ENCODE data around the gene AKAP13. TPM values are rescaled to one million over a fixed set of nuclear protein-coding genes. Genes with fewer than 3 reads are reported as not detected.

AKAP13 gene
- polyA plus RNA-seq, 1 of the 3 experiments (the other 2 are of a cell fraction), result 8.4 TPM

DNA sequence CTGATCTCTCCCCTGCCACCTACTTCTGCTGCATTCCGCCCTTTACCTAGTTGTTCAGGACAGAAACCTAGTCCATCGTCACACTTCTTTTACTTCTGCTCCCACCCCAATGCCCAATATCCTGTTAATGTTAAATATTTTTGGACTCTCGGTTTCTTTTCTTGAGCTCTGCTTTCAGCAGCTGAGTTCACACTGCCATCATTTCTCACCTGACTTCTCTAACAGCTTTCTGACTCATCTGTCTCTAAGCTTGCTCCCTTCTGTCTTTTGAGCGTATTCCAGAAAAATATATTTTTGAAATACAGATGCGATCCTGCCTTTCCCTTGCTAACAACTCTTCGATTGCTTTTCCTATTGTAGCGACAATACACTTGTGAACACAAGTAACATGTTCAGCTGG, 231.0 kb downstream of the AKAP13 start (continued):
- TF ChIP-seq, protein P1, sequence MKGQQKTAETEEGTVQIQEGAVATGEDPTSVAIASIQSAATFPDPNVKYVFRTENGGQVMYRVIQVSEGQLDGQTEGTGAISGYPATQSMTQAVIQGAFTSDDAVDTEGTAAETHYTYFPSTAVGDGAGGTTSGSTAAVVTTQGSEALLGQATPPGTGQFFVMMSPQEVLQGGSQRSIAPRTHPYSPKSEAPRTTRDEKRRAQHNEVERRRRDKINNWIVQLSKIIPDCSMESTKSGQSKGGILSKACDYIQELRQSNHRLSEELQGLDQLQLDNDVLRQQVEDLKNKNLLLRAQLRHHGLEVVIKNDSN (IDR thresholded peaks at IDR 0.05; ENCODE audit: borderline replicate concordance, low read depth), result no peak
- TF ChIP-seq EP300 (IDR thresholded peaks at IDR 0.05; ENCODE audit: borderline replicate concordance in 1 of 2, low read depth in 1 of 2, low read length in 1 of 2), result no peak

DNA sequence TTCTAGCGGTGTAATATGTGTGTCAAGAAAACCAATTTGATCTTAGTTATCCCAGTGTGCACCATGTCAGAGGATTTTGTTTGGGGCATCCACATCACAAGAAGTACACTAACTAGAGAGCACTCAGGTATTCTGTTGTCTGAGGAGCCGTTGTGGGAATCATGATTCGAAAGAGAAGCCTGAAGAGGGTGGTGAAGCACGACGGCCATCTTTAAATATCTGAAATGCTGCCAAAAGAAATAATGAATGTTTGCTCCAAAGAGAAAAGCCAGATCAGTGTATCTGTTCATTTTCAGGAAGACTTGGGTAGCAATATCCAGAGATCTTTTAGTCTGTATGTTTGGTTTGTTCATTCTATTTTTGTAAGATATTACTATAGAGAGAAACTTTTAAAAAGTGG, 233.7 kb downstream of the AKAP13 start:
- Histone ChIP-seq H3K79me2 (ENCODE audit: insufficient read depth) (peaks cover 10% of the 10 kb centered on the region), H3K9me3 (no peaks in the 10 kb centered on the region)
- CTCF ChIA-PET, result interaction anchor here (1.7 to 1.8 kb wide), 2 partner anchors 15 to 217 kb away, joined by 4 to 6 read pairs; no protein-coding TSS in a partner anchor
- no peak for TF ChIP-seq TAF1 (IDR thresholded peaks at IDR 0.05; ENCODE audit: borderline replicate concordance, low read depth, low read length)
- no peak for TF ChIP-seq JUND (IDR thresholded peaks at IDR 0.05)
- TF ChIP-seq, protein P2, sequence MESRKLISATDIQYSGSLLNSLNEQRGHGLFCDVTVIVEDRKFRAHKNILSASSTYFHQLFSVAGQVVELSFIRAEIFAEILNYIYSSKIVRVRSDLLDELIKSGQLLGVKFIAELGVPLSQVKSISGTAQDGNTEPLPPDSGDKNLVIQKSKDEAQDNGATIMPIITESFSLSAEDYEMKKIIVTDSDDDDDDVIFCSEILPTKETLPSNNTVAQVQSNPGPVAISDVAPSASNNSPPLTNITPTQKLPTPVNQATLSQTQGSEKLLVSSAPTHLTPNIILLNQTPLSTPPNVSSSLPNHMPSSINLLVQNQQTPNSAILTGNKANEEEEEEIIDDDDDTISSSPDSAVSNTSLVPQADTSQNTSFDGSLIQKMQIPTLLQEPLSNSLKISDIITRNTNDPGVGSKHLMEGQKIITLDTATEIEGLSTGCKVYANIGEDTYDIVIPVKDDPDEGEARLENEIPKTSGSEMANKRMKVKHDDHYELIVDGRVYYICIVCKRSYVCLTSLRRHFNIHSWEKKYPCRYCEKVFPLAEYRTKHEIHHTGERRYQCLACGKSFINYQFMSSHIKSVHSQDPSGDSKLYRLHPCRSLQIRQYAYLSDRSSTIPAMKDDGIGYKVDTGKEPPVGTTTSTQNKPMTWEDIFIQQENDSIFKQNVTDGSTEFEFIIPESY (IDR thresholded peaks at IDR 0.05; ENCODE audit: borderline replicate concordance, low read depth), result no peak
- TF ChIP-seq POLR2AphosphoS5 (IDR thresholded peaks at IDR 0.05; ENCODE audit: low read depth, low read length), result peak; percentile 50; the same call in 1 of the 2 replicates
- TF ChIP-seq EZH2phosphoT487 (IDR thresholded peaks at IDR 0.05; ENCODE audit: borderline replicate concordance, low read depth), result no peak
- TF ChIP-seq TEAD4 (IDR thresholded peaks at IDR 0.05; ENCODE audit: borderline replicate concordance, insufficient read depth), result peak; percentile 40; the same call in 1 of the 2 replicates
- no peak for TF ChIP-seq GATA2 (CRISPR knock-in tag; IDR thresholded peaks at IDR 0.05)
- no peak for TF ChIP-seq RAD21 (IDR thresholded peaks at IDR 0.05; ENCODE audit: low read length)
- TF ChIP-seq, protein P3, sequence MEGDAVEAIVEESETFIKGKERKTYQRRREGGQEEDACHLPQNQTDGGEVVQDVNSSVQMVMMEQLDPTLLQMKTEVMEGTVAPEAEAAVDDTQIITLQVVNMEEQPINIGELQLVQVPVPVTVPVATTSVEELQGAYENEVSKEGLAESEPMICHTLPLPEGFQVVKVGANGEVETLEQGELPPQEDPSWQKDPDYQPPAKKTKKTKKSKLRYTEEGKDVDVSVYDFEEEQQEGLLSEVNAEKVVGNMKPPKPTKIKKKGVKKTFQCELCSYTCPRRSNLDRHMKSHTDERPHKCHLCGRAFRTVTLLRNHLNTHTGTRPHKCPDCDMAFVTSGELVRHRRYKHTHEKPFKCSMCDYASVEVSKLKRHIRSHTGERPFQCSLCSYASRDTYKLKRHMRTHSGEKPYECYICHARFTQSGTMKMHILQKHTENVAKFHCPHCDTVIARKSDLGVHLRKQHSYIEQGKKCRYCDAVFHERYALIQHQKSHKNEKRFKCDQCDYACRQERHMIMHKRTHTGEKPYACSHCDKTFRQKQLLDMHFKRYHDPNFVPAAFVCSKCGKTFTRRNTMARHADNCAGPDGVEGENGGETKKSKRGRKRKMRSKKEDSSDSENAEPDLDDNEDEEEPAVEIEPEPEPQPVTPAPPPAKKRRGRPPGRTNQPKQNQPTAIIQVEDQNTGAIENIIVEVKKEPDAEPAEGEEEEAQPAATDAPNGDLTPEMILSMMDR (IDR thresholded peaks at IDR 0.05), result no peak
- TF ChIP-seq REST (IDR thresholded peaks at IDR 0.05; ENCODE audit: low read depth, low read length), result no peak
- no peak for TF ChIP-seq SIN3A (IDR thresholded peaks at IDR 0.05; ENCODE audit: borderline replicate concordance, low read depth, low read length)
- no peak for TF ChIP-seq RXRA (IDR thresholded peaks at IDR 0.05; ENCODE audit: borderline replicate concordance, low read depth)
- no peak for TF ChIP-seq MXI1 (IDR thresholded peaks at IDR 0.05; ENCODE audit: low read depth, low read length)
- TF ChIP-seq NFIC (IDR thresholded peaks at IDR 0.05; ENCODE audit: borderline replicate concordance), result peak; percentile 81
- no peak for TF ChIP-seq ELF1 (IDR thresholded peaks at IDR 0.05)
- TF ChIP-seq NRF1 (IDR thresholded peaks at IDR 0.05; ENCODE audit: low read depth, low read length), result no peak
- TF ChIP-seq FOSL2 (IDR thresholded peaks at IDR 0.05; ENCODE audit: borderline replicate concordance, low read depth), result no peak
- peak; percentile 34; the same call in 1 of the 2 replicates for TF ChIP-seq MEF2A (IDR thresholded peaks at IDR 0.05; ENCODE audit: borderline replicate concordance, low read depth)
- no peak for TF ChIP-seq CHD2 (IDR thresholded peaks at IDR 0.05; ENCODE audit: low read length, partially characterized antibody)
- no peak for TF ChIP-seq RFX5 (IDR thresholded peaks at IDR 0.05; ENCODE audit: low read length)
- TF ChIP-seq YY1 (IDR thresholded peaks at IDR 0.05; ENCODE audit: low read depth), result peak; percentile 86
- 0 out of 2 replicates have a peak, but pooled peaks have one; percentile 18 for TF ChIP-seq FOXM1 (IDR thresholded peaks at IDR 0.05; ENCODE audit: low read depth)
- 0 out of 2 replicates have a peak, but pooled peaks have one; percentile 30 for TF ChIP-seq MAX (IDR thresholded peaks at IDR 0.05; ENCODE audit: low read depth)

More for the DNA sequence above, 233.7 kb downstream of the AKAP13 start:
- peak; percentile 24 for DNase-seq
- Histone ChIP-seq H3K36me3 (replicated peaks in 1 of 2; ENCODE audit: control insufficient read depth in 1 of 2, insufficient read depth in 2 of 2, low read length in 1 of 2) (peaks cover 0 to 3% of the 10 kb centered on the region in 2 experiments), H3K9me2 (no peaks in the 10 kb centered on the region), H3K27ac (ENCODE audit: low read depth in 2 of 2, low read length in 1 of 2) (peak overlapping the region; percentile 79 to 86), H4K20me1 (ENCODE audit: insufficient read depth) (no peaks in the 10 kb centered on the region), H2AFZ (ENCODE audit: low read depth) (peak overlapping the region; percentile 72; the same call in 1 of the 2 replicates), H3K9ac (peak overlapping the region; percentile 22; the same call in 1 of the 2 replicates), H3K27me3 (ENCODE audit: insufficient read depth) (no peaks in the 10 kb centered on the region), H3K4me2 (peak overlapping the region; percentile 53), H3K4me3 (ENCODE audit: low read depth in 2 of 2, low read length in 1 of 2) (0 out of 4 replicates have a peak overlapping the region, but pooled peaks of 1 of the 2 experiments have one; percentile 6), H3F3A (replicated peaks; ENCODE audit: insufficient read depth) (peaks cover 16% of the 10 kb centered on the region), H3K4me1 (ENCODE audit: control insufficient read depth in 1 of 2, insufficient read depth in 2 of 2, low read depth in 1 of 2, low read length in 1 of 2) (peaks cover 25 to 44% of the 10 kb centered on the region in 2 experiments)
- POLR2A ChIA-PET, result no interaction called here
- WGBS (ENCODE audit: low lambda C conversion rate), result 27% methylated on average over 5 of the region's 5 CpGs

All from SK-N-SH (cell line).